ENCODE results near the gene TCFL5.
A peak's percentile ranks its signal among the peaks of the same experiment; 100 is the strongest.

Gene TCFL5

DNA sequence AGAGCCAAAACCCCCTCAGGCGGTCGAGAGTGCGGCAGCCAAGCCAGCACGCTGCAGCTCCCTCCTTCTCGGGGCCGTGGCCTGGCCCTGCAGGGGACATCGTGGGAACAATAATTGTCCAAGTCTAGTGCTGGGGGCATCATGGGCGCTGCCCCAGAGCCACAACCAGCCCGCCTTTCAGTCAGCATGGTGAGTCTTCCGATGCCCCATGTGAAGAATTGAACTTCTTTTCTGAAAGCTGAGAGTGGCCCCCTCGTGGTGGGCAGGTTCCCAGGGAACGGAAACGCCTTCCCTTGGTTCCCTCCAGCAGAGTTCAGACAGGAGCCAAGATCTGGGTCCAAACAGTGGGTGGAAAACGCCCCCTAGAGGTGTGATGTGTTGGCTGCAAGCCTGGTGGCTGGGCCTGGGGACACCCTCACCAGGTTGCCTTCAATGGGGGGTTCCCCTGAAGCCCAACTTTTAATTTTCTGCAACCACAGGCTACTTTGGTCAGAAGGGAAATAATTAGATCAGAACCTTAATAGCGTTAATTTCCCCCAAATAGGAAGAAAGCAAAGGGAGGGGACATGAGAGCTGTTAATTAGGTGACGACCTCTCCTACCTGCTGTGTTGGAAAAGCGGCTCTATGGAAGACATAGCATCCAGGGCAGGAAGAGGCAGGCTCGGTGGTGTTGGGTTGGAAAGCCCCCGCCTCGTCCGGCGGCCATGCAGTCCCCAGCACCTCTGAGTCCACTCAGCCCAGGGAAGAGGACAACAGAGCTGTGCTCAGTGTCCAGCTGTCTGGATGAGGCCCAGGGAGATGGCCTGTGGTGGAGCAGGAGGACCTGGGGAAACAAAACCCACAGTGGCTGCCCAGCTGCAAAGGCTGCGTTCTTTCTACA is 70.1 kb downstream of the TCFL5 start:
- no peak overlapping the region for H3K27ac ChIP-seq (ENCODE audit: low read length)
- peaks cover 47% of the 10 kb centered on the region for H3K27me3 ChIP-seq (ENCODE audit: insufficient read depth, low read length)
- H3K9me3 ChIP-seq (ENCODE audit: insufficient read depth, low read depth, low read length) = no peaks in the 10 kb centered on the region
- H3K36me3 ChIP-seq (ENCODE audit: insufficient read depth, low read depth, low read length) = no peaks in the 10 kb centered on the region
- H3K4me3 ChIP-seq (ENCODE audit: low read length) = peak overlapping the region; percentile 60; the same call in 1 of the 2 replicates
- H3K4me1 ChIP-seq (ENCODE audit: insufficient read depth, low read length) = peaks cover 4% of the 10 kb centered on the region; the same call in 1 of the 2 replicates
- H3K9ac ChIP-seq (ENCODE audit: low read depth, low read length) = no peak overlapping the region

Data from iPS-20b (cell line).